NK-92 (cell line): Measurements from ENCODE around the gene ITGB3.

ENCODE experiments used
- DNase-seq: peaks from one replicate; lab custom pipeline; 2025; ENCODE audit not compliant: unreplicated experiment; lab: John Stamatoyannopoulos, UW

The ITGB3 gene

GRCh38 chr17:47295874-47296255 is 42.2 kb downstream of the ITGB3 start:
- no peak for DNase-seq

DNA sequence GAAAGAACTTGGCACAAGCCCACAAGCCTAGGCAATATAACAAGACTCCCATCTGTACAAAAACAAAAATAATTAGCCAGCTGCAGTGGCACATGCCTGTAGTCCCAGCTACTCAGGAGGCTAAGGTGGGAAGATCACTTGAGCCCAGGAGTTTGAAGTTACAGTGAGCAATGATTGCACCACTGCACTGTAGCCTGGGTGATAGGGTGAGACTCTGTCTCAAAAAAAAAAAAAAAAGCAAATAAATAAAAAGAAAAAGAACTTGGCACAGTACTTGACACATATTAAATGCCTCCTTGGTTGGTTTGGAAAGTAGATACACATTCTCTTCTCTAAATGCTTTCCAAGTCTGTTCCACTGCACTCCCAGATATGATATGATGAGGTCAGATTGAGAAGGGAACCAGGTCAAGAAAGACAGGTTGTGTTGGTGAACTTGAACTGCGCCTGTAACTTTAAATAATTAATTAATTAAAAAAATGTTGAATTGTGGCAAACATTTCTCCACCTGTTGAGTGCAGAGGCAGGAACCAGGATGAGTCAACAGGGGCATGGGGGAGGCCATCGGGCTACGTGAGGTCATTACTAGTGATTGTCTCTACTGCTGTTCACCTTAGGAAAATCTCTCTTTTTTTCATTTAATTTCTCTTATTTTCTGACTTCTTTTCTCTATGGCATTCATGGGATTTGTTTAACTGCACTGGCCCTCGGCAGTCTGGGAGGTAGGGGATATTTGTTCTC is 44.2 kb downstream of the ITGB3 start:
- no peak for DNase-seq

- DNase-seq, result no peak
Measured at GRCh38 chr17:47298712-47299111, 45.1 kb downstream of the ITGB3 start.

GRCh38 chr17:47299239-47299910 is 45.7 kb downstream of the ITGB3 start:
- no peak for DNase-seq

- no peak for DNase-seq
Measured at GRCh38 chr17:47300718-47301117, 47.1 kb downstream of the ITGB3 start.

GRCh38 chr17:47301161-47301560 is 47.5 kb downstream of the ITGB3 start:
- no peak for DNase-seq

GRCh38 chr17:47301831-47302230 is 48.2 kb downstream of the ITGB3 start:
- no peak for DNase-seq

GRCh38 chr17:47304186-47304585 is 50.6 kb downstream of the ITGB3 start:
- DNase-seq, result no peak

- no peak for DNase-seq
Measured at GRCh38 chr17:47305302-47305923, 51.8 kb downstream of the ITGB3 start.

- DNase-seq, result no peak
Measured at GRCh38 chr17:47310186-47310733, 56.6 kb downstream of the ITGB3 start.

DNA sequence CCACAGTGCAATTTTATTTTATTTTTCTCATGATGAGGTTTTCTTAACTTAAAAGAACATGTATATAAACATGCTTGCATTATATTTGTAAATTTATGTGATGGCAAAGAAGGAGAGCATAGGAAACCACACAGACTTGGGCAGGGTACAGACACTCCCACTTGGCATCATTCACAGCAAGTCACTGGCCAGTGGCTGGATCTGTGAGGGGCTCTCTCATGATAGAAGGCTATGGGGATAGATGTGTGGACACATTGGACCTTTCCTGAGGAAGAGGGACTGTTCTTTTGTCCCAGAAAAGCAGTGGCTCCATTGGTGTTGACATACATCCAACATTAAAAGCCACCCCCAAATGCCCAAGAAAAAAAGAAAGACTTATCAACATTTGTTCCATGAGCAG is 57.8 kb downstream of the ITGB3 start:
- no peak for DNase-seq

DNA sequence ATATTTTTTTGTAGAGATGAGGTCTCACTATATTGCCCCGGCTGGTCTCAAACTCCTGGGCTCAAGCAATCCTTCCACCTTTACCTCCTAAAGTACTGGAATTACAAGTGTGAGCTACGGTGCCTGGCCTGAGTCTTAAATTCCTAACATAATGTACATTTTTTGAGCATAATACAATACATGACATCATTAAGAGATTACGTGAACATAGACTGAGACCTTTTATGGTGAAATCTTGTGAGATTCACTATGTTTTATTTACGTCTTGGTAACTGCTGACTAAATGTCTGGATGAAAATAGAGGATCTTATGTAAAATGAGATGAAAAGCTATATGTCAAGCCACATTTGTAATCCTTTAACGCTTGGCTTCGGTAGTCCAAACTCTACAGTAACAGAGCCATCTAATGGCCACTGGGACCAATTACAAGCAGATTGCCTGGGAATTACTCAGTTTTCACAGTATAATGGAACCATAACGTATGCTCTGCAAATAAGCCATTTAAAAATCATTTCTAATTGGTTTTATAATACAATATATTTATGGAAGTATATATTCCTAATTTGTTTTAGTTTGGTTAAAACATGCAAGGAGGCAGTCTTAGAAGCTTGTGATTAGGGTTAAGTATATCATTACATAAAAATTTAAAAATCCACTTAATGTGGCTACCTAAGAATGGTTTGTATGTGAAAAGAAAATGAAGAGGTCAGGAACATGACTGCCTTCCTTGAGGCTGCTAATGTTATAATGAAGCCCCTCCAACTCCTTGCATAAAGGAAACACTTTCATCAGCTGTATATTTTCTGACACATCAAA is 62.0 kb downstream of the ITGB3 start:
- no peak for DNase-seq

- no peak for DNase-seq
Measured at GRCh38 chr17:47316311-47316710, 62.7 kb downstream of the ITGB3 start.

GRCh38 chr17:47317119-47317518 is 63.5 kb downstream of the ITGB3 start:
- no peak for DNase-seq

GRCh38 chr17:47318197-47318918 is 64.7 kb downstream of the ITGB3 start:
- DNase-seq, result no peak

DNA sequence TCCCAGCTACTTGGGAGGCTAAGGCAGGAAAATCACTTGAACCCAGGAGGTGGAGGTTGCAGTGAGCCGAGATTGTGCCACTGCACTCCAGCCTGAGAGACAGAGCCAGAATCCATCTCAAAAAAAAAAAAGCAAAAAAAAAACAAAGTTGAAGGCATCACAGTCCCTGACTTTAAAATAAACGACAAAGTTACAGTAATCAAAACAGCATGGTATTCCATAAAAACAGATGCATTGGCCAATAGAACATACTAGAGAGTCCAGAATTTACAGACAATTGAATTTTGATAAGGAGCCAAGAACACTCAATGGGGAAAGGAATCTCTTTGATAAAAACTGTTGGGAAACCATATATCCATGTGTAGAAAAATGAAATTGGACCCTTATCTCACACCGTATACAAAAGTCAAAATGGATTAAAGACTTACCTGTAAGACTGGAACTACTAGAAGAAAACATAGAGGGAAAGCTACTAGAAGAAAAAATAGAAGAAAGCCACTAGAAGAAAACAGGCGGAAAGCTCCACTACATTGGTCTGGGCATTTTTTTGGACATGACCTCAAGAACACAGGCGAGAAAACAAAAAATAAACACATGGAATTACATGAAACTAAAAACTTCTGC is 67.4 kb downstream of the ITGB3 start:
- no peak for DNase-seq

- DNase-seq, result no peak
Measured at GRCh38 chr17:47323382-47324223, 70.0 kb downstream of the ITGB3 start, which contains the start of gene EFCAB13. EFCAB13 (plus strand) TSS chr17:47323955; CDS start chr17:47328354, 4,399 bp downstream.

DNA sequence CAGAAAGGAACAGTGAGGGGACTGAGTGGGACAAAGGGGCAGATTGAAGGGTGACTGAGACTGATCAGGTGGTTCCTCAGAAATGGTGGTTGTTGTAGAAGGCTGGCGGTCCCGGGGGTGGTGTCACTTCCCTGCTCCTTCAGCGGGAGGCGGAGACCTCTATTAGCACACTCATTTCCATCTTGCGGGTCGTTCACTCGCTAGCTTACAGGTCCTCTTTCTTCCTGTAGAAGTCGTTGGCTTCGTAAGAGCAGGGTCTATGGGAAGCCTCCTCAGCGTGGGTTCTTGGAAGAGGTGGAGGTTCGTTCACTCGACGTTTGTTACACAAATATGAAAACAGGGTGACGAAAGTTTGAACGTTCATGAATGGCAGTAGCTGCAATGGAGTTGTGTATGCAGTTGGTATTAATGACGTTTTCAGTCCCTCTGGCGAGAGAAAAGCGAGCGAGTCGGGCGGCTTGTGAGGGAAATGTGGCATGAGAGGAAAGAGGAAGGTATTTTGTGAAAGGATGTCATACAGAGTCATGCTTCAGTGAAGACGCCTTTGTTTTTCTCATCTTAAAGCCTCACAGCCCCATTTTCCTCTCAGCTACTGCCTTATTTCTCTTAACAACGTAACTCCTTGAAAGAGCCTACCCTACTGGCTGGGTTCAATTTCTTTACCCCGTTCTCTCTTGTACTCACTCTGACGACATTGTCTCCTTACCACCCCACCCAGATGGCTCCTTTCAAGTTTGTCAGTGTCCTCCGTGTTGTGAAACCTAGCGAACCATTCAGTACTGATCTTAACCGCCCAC is 70.8 kb downstream of the ITGB3 start:
- no peak for DNase-seq
